SK-N-SH (cell line): Measurements from ENCODE around the gene SOX15.

Experiments used
- EP300 ChIP-seq, 2 experiments: IDR thresholded peaks; 2 replicates each; pipeline versions ENCODE4 v1.4.0 to v1.6.1; 2012; ENCODE audit warnings: borderline replicate concordance in 1 of 2, low read depth in 1 of 2, low read length in 1 of 2
- MXI1 ChIP-seq: IDR thresholded peaks from 2 replicates; pipeline ENCODE4 v1.6.1; 2012; ENCODE audit warnings: mild to moderate bottlenecking, low read depth, low read length, improper control_type of control experiment
- NFIC ChIP-seq: IDR thresholded peaks from 2 replicates; pipeline ENCODE4 v1.4.0; 2012; ENCODE audit warnings: borderline replicate concordance
- NRF1 ChIP-seq: IDR thresholded peaks from 2 replicates; pipeline ENCODE4 v1.6.1; 2012; ENCODE audit warnings: low read depth, mild to moderate bottlenecking, low read length
- RFX5 ChIP-seq: IDR thresholded peaks from 2 replicates; pipeline ENCODE4 v1.6.1; 2012; ENCODE audit warnings: mild to moderate bottlenecking, improper control_type of control experiment, low read length
- RXRA ChIP-seq: IDR thresholded peaks from 2 replicates; pipeline ENCODE4 v1.4.0; 2012; ENCODE audit warnings: low read depth, mild to moderate bottlenecking, borderline replicate concordance
- TAF1 ChIP-seq: IDR thresholded peaks from 2 replicates; pipeline ENCODE4 v1.6.1; 2012; ENCODE audit warnings: low read depth, mild to moderate bottlenecking, low read length, moderate library complexity, borderline replicate concordance
- TCF12 ChIP-seq: IDR thresholded peaks from 2 replicates; pipeline ENCODE4 v1.4.0; 2012
- TEAD4 ChIP-seq: IDR thresholded peaks from 2 replicates; pipeline ENCODE4 v1.4.0; 2012; ENCODE audit warnings: mild to moderate bottlenecking, borderline replicate concordance; ENCODE audit not compliant: insufficient read depth
- TF ChIP-seq, protein P1 (sequence below): fragments of 200-600 bp; sonication (generic); IDR thresholded peaks from 2 replicates; pipeline ENCODE4 v1.6.1; 2017; ENCODE audit warnings: antibody characterized with exemption, mild to moderate bottlenecking, moderate library complexity
- TF ChIP-seq, protein P2 (sequence below): IDR thresholded peaks from 2 replicates; pipeline ENCODE4 v1.6.1; 2012; ENCODE audit warnings: mild to moderate bottlenecking, low read depth, low read length, moderate library complexity
- TF ChIP-seq, protein P3 (sequence below): IDR thresholded peaks from 2 replicates; pipeline ENCODE4 v1.4.0; 2012; ENCODE audit warnings: low read depth
- TF ChIP-seq, protein P4 (sequence below): IDR thresholded peaks from 2 replicates; pipeline ENCODE4 v1.4.0; 2012; ENCODE audit warnings: low read depth, borderline replicate concordance

DNA sequence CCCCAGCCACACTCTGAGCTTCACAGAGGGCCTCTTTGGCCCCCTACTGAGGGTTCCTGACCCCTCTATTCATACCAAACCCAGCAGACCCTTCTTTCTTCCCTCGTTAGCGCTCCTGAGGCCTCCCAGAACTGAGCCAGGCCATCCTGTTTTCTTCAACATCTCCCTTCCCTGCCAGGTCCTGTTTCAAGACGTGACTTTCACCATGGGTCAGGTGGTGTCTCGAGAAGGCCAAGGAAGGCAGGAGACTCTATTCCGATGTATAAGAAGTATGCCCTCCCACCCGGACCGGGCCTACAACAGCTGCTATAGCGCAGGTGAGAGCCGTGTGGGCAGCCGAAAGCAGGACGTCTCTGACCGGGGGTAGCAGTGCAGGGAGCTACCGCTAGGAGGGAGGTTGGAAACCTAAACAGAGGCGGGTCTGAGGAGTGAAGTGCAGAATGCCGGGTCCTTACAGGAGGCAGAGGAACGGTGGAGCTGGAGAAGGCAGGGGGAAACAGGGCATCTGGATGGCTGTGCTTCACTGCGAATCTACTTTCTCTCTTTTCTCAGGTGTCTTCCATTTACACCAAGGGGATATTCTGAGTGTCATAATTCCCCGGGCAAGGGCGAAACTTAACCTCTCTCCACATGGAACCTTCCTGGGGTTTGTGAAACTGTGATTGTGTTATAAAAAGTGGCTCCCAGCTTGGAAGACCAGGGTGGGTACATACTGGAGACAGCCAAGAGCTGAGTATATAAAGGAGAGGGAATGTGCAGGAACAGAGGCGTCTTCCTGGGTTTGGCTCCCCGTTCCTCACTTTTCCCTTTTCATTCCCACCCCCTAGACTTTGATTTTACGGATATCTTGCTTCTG is 29.5 kb downstream of the SOX15 start:
- TF ChIP-seq, protein P1, sequence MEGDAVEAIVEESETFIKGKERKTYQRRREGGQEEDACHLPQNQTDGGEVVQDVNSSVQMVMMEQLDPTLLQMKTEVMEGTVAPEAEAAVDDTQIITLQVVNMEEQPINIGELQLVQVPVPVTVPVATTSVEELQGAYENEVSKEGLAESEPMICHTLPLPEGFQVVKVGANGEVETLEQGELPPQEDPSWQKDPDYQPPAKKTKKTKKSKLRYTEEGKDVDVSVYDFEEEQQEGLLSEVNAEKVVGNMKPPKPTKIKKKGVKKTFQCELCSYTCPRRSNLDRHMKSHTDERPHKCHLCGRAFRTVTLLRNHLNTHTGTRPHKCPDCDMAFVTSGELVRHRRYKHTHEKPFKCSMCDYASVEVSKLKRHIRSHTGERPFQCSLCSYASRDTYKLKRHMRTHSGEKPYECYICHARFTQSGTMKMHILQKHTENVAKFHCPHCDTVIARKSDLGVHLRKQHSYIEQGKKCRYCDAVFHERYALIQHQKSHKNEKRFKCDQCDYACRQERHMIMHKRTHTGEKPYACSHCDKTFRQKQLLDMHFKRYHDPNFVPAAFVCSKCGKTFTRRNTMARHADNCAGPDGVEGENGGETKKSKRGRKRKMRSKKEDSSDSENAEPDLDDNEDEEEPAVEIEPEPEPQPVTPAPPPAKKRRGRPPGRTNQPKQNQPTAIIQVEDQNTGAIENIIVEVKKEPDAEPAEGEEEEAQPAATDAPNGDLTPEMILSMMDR = peak; percentile 33; the same call in 1 of the 2 replicates
- TF ChIP-seq TCF12 = no peak
- TF ChIP-seq TEAD4 = no peak
- no peak for TF ChIP-seq EP300 (IDR thresholded peaks at IDR 0.05; ENCODE audit: borderline replicate concordance in 1 of 2, low read depth in 1 of 2, low read length in 1 of 2)
- TF ChIP-seq TAF1 = no peak
- no peak for TF ChIP-seq MXI1
- TF ChIP-seq, protein P2, sequence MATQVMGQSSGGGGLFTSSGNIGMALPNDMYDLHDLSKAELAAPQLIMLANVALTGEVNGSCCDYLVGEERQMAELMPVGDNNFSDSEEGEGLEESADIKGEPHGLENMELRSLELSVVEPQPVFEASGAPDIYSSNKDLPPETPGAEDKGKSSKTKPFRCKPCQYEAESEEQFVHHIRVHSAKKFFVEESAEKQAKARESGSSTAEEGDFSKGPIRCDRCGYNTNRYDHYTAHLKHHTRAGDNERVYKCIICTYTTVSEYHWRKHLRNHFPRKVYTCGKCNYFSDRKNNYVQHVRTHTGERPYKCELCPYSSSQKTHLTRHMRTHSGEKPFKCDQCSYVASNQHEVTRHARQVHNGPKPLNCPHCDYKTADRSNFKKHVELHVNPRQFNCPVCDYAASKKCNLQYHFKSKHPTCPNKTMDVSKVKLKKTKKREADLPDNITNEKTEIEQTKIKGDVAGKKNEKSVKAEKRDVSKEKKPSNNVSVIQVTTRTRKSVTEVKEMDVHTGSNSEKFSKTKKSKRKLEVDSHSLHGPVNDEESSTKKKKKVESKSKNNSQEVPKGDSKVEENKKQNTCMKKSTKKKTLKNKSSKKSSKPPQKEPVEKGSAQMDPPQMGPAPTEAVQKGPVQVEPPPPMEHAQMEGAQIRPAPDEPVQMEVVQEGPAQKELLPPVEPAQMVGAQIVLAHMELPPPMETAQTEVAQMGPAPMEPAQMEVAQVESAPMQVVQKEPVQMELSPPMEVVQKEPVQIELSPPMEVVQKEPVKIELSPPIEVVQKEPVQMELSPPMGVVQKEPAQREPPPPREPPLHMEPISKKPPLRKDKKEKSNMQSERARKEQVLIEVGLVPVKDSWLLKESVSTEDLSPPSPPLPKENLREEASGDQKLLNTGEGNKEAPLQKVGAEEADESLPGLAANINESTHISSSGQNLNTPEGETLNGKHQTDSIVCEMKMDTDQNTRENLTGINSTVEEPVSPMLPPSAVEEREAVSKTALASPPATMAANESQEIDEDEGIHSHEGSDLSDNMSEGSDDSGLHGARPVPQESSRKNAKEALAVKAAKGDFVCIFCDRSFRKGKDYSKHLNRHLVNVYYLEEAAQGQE = no peak
- no peak for TF ChIP-seq NFIC
- TF ChIP-seq, protein P3, sequence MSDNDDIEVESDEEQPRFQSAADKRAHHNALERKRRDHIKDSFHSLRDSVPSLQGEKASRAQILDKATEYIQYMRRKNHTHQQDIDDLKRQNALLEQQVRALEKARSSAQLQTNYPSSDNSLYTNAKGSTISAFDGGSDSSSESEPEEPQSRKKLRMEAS = no peak
- TF ChIP-seq, protein P4, sequence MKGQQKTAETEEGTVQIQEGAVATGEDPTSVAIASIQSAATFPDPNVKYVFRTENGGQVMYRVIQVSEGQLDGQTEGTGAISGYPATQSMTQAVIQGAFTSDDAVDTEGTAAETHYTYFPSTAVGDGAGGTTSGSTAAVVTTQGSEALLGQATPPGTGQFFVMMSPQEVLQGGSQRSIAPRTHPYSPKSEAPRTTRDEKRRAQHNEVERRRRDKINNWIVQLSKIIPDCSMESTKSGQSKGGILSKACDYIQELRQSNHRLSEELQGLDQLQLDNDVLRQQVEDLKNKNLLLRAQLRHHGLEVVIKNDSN = no peak
- no peak for TF ChIP-seq RFX5
- TF ChIP-seq NRF1 = no peak
- no peak for TF ChIP-seq RXRA
